Chondrocyte (in vitro differentiated cells): ENCODE results near the gene MRPL36. TPM values are rescaled to one million over a fixed set of nuclear protein-coding genes. Genes with fewer than 3 reads are reported as not detected.

Source experiments
- DNase-seq: peaks from one replicate; pipeline ENCODE4 v3.0.0; 2021; ENCODE audit warnings: mixed read lengths, low spot score
- H3K27ac Mint-ChIP-seq: one replicate; pipeline ENCODE4 v1.8.0; 2021; ENCODE audit warnings: mild to moderate bottlenecking, moderate library complexity, mixed read lengths; ENCODE audit not compliant: unreplicated experiment
- H3K27me3 Mint-ChIP-seq: 2 replicates; pipeline ENCODE4 v1.8.0; 2021; ENCODE audit warnings: low read depth, mixed read lengths
- H3K36me3 Mint-ChIP-seq: 2 replicates; pipeline ENCODE4 v1.8.0; 2021; ENCODE audit warnings: low read depth, mixed read lengths
- H3K4me1 Mint-ChIP-seq: 2 replicates; pipeline ENCODE4 v1.8.0; 2021; ENCODE audit warnings: low read depth, mild to moderate bottlenecking, mixed read lengths
- H3K4me3 Mint-ChIP-seq: one replicate; pipeline ENCODE4 v1.8.0; 2021; ENCODE audit warnings: mild to moderate bottlenecking, moderate library complexity, mixed read lengths; ENCODE audit not compliant: unreplicated experiment
- H3K9me3 Mint-ChIP-seq: 2 replicates; pipeline ENCODE4 v1.8.0; 2021; ENCODE audit warnings: low read depth, mixed read lengths
- total RNA-seq: library from RNA; stranded (reverse); gene quantifications from 3 replicates; pipeline ENCODE4 v1.2.1, GENCODE V29; 2021
- TF ChIP-seq, protein P1 (sequence below): fragments of 200-600 bp; sonication (generic); IDR thresholded peaks from 2 replicates; pipeline ENCODE4 v1.5.0; 2021; ENCODE audit warnings: antibody characterized with exemption, mild to moderate bottlenecking, moderate library complexity

The MRPL36 gene
- total RNA-seq, 1 donor from 2014 or later: 37.4 TPM

DNA sequence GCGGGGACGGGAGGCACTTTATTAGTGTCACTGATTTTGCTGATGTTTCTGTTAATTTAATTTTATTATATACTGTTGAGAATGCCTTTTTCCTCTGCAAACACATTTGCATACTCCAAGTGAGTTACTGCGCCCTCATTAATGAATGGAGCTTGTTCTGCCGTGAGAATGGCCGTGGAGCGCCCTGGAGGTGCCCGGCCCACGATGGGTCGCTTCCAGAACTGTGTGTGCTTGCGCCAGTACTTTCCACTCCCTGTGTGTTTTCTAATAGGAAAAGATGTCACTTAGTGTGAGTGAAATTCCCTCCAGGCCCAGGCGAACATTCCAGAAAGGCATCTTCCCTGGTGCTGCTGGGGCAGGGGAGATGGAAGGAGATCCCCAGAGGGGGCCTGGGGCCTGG lies 31.6 kb upstream of the MRPL36 start:
- Mint-ChIP-seq H3K4me3 (no peak overlapping the region), H3K9me3 (no peaks in the 10 kb centered on the region), H3K27ac (no peak overlapping the region), H3K36me3 (peaks cover 2% of the 10 kb centered on the region), H3K27me3 (peaks cover 19% of the 10 kb centered on the region), H3K4me1 (no peaks in the 10 kb centered on the region)
- peak; percentile 40 for DNase-seq
- TF ChIP-seq, protein P1, sequence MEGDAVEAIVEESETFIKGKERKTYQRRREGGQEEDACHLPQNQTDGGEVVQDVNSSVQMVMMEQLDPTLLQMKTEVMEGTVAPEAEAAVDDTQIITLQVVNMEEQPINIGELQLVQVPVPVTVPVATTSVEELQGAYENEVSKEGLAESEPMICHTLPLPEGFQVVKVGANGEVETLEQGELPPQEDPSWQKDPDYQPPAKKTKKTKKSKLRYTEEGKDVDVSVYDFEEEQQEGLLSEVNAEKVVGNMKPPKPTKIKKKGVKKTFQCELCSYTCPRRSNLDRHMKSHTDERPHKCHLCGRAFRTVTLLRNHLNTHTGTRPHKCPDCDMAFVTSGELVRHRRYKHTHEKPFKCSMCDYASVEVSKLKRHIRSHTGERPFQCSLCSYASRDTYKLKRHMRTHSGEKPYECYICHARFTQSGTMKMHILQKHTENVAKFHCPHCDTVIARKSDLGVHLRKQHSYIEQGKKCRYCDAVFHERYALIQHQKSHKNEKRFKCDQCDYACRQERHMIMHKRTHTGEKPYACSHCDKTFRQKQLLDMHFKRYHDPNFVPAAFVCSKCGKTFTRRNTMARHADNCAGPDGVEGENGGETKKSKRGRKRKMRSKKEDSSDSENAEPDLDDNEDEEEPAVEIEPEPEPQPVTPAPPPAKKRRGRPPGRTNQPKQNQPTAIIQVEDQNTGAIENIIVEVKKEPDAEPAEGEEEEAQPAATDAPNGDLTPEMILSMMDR: no peak

DNA sequence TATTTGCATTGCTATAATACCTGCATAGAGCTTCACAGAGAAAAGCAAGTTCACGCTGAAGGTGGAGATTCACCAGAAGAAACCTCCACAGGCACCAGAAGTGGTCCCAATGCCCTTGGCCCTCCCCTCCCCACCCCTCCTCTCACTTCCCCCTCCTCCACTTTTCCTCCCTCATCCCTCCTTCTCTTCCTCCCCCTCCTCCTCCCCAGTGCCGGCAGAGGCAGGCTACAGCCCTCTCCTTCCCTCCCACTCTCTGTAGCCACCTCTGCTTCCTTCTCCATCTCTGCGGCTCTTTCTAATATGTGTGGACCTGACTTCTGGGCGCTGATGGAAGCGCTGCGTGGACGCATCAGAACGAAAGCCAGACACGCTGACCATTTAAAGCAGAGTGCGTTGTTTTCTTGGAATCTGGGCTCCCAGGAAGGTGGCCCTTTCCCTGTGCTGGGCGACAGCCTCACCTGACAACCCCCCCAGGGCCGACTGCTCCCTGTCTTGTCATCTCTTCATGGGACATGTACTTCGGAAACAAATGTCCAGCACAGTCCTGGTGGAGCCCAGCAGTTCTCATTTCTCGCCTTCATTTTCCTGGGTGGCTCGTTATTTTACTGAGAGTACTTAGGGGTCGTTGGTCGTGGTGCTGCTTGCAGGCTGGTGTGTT lies 31.1 kb upstream of the MRPL36 start:
- Mint-ChIP-seq H3K4me3 (no peak overlapping the region), H3K4me1 (no peaks in the 10 kb centered on the region), H3K27ac (no peak overlapping the region), H3K36me3 (peaks cover 4% of the 10 kb centered on the region), H3K9me3 (no peaks in the 10 kb centered on the region), H3K27me3 (peaks cover 18% of the 10 kb centered on the region)
- TF ChIP-seq, protein P1: no peak
- peak; percentile 44 for DNase-seq

DNA sequence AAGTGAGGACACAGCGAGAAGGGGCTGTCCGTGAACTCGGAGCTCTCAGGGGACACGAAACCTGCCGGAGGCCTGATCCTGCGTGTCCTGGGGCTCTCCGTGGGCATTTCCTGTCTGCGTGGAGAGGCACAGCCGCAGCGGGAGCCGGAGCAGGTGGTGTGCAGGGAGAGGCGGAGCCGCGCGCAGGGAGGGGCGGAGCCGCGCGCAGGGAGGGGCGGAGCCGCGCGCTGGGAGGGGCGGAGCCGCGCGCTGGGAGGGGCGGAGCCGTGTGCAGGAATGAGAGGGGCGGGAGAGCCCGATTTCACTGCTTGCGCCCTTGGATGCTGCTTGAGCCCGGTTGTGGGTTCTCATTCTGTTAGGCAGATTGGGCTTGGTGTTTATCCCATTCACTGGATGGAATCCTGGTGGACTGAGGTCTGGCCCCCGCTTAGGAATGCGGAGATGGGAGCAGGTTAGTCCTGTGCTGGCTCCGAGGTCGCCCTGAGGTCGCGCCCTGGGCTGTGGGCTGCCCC lies 28.3 kb upstream of the MRPL36 start:
- Mint-ChIP-seq H3K27me3 (no peaks in the 10 kb centered on the region), H3K9me3 (no peaks in the 10 kb centered on the region), H3K4me3 (no peak overlapping the region), H3K4me1 (no peaks in the 10 kb centered on the region), H3K36me3 (peaks cover 8% of the 10 kb centered on the region), H3K27ac (no peak overlapping the region)
- no peak for DNase-seq
- TF ChIP-seq, protein P1: no peak

DNA sequence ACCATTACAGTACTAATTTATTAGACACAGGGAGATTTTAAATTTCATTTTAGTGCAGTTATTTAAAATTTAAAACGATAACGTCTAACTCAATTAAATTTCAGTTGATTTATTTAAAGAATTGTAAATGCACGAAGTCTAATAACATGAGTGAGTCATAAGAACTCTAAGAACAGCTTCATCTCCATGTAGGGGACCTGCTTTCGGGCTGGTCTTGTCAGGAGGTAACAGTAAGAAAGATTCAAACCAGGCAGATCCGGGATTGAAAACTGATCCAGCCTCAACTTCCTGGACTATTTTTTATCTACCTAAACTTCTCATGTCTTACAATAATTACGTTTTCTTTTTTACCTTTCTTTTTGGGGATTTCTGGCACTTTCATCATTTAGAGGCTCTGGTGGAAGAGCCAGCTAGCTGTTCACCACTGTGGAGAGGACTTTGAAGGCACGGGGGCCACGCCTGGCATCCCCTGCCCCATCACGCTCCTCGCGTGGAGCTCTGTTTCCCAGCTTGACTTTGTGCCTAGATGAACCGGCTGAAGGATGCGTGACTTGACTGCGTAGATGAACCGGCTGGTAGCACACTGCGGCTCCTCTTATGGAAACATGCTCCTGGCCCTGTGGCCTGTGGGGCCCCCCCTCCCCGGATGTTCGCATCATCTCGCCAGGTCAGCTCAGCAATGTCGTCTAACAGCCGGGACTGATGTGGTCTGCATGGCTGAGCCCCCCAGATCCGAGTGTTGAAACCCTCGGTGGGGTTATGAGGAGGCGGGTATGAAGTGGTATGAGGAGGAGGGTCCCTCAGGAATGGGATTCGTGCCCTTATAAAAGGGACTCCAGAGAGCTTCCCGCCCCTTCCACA lies 27.6 kb upstream of the MRPL36 start:
- no peak overlapping the region for H3K4me3 Mint-ChIP-seq
- H3K4me1 Mint-ChIP-seq: no peaks in the 10 kb centered on the region
- H3K27ac Mint-ChIP-seq: no peak overlapping the region
- H3K9me3 Mint-ChIP-seq: no peaks in the 10 kb centered on the region
- no peak for DNase-seq
- TF ChIP-seq, protein P1: no peak
- peaks cover 8% of the 10 kb centered on the region for H3K36me3 Mint-ChIP-seq
- no peaks in the 10 kb centered on the region for H3K27me3 Mint-ChIP-seq

DNA sequence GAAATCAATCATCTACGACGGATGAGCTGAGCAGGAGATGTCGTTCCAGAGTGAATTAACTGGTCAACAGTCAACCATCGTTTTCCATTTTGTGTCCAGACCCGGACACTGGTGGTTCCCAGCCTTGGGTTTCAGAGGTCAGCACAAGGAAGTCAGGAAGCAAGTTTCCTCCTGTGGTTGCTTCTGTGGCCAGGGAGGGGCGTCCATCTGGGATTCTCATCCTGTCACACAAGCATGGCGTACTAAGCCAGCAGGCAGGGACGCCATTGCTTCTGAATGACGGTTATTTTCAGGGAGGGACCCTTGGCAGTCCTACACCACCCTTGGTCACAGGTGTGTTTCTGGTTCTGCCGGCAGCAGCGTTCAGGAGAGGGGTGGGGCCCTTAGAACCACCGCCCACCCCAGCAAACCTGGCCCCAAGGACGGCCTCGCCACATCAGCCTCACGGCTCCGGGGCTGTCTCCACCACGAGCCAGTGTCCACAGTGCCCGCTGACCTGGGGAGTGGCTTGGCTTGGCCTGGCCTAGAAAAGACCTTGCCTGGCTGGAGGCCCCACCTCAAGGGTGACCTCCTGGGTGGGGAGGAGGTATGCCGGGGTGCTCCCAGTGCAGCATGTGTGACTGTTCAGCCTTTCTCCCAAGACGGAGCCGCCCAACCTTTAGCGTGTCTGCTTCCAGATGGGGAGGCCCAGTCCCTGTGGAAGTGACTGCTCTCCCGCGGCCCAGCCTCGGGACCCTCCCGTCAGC lies 26.8 kb upstream of the MRPL36 start:
- TF ChIP-seq, protein P1: no peak
- Mint-ChIP-seq H3K27ac (no peak overlapping the region), H3K4me3 (no peak overlapping the region), H3K9me3 (peaks cover 3% of the 10 kb centered on the region), H3K27me3 (no peaks in the 10 kb centered on the region), H3K36me3 (peaks cover 14% of the 10 kb centered on the region), H3K4me1 (no peaks in the 10 kb centered on the region)
- DNase-seq: no peak
